ENCODE results near the gene ROBO4. TPM values are rescaled to one million over a fixed set of nuclear protein-coding genes. Genes with fewer than 3 reads are reported as not detected.
A peak's percentile ranks its signal among the peaks of the same experiment; 100 is the strongest.

ROBO4 gene
- total RNA-seq, 1 donor from 2014 or later = 0.85 TPM

DNA sequence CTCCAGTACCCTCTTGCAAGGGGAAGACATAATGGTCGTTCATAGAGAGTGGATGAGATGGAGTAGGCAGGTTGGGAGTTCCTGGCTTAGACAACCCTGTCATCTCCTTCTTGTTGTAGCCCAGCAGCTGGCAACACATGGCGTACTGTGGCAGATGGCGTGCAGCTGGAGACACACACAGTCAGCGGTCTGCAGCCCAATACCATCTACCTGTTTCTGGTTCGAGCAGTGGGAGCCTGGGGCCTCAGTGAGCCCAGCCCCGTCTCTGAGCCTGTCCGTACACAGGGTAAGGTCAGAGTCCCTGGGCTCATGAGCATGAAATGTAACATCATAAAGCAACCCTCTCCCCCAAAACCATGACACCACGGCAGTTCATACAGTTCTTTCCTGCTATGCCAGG, 23.7 kb downstream of the ROBO4 start:
- no peak for DNase-seq (ENCODE audit: low read depth)

DNA sequence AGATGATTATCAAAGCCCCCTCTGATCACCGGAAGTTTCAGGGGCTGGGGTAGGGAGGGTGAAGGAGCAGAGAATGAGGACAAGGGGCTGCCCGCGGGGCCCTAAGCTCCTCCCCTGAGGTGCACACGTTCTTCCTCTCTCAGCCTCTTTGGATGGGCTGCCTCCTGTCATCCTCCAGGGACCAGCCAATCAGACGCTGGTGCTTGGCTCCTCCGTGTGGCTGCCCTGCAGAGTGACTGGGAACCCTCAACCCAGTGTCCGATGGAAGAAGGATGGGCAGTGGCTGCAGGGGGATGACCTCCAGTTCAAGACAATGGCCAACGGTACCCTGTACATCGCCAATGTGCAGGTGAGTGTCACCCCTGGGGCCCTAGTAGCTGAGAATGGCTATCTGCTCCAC, 24.9 kb downstream of the ROBO4 start:
- no peak for DNase-seq (ENCODE audit: low read depth)

DNA sequence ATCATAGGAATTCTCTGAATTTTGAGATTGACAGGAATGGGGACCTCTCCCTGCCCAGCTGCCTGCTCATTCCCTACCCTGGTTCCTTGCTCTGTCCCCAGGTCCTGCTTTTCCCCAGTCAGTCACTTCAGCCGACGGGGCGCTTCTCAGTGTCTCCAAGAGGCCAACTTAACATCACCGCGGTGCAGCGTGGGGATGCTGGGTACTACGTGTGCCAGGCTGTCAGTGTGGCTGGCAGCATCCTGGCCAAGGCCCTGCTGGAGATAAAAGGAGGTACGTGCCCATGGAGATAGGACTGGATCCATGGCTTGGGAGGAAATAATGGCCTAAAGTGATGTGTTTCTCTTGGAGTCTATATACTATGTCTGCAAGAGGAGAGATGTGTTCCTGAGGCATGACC, 25.4 kb downstream of the ROBO4 start:
- no peak for DNase-seq (ENCODE audit: low read depth)

DNA sequence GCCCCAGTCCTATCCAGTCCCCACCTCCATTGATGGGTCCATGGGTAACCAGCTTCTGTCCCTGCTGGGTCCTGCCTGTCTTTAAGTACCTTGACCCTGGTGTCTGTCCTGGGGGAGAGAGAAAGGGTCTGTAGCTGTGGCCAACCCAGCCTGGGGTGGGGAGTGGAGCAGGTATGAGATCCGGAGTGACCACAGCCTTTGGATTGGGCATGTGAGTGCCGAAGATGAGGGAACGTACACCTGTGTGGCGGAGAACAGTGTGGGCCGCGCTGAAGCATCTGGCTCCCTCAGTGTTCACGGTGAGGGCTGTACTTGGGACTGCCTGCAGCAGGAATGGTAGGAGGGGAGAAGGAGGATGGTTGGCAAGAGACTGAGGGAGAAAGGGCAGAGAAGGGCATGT, 27.2 kb downstream of the ROBO4 start:
- no peak for DNase-seq (ENCODE audit: low read depth)

DNA sequence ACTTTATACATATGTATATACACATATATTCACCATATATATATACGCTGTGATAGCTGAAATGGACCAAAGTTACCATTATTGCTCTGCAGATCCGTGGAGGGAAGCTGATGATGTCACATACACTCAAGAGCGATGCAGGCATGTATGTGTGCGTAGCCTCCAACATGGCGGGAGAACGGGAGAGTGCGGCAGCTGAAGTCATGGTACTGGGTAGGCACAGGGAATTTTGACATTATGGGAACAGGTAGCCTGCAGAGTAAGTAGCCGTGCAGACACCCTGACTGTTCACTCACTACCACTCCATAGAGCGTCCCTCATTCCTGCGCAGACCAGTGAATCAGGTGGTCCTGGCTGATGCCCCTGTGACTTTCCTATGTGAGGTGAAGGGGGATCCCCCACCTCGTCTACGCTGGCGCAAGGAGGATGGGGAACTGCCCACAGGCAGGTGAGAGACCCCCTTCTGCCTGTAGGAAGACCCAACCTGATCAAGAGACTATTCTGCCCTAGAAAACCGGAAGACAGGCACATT, 27.7 kb downstream of the ROBO4 start:
- DNase-seq (ENCODE audit: low read depth) = no peak

DNA sequence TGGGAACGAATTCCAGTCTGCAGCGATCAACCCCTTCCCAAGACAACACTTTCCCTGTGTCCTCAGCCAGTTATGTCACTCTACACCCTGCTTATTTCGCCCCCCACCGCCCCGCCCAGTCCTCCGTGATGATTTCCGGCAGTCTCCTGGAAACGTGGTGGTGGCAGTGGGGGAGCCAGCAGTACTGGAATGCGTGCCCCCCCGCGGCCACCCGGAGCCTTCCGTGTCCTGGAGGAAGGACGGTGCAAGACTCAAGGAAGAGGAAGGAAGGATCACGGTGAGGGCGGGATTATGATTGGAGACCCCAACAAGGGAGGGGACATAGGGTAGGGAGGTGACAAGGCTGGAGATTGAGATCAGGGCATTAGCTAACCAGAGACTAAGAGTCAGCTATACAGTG, 28.3 kb downstream of the ROBO4 start:
- DNase-seq (ENCODE audit: low read depth) = no peak

DNA sequence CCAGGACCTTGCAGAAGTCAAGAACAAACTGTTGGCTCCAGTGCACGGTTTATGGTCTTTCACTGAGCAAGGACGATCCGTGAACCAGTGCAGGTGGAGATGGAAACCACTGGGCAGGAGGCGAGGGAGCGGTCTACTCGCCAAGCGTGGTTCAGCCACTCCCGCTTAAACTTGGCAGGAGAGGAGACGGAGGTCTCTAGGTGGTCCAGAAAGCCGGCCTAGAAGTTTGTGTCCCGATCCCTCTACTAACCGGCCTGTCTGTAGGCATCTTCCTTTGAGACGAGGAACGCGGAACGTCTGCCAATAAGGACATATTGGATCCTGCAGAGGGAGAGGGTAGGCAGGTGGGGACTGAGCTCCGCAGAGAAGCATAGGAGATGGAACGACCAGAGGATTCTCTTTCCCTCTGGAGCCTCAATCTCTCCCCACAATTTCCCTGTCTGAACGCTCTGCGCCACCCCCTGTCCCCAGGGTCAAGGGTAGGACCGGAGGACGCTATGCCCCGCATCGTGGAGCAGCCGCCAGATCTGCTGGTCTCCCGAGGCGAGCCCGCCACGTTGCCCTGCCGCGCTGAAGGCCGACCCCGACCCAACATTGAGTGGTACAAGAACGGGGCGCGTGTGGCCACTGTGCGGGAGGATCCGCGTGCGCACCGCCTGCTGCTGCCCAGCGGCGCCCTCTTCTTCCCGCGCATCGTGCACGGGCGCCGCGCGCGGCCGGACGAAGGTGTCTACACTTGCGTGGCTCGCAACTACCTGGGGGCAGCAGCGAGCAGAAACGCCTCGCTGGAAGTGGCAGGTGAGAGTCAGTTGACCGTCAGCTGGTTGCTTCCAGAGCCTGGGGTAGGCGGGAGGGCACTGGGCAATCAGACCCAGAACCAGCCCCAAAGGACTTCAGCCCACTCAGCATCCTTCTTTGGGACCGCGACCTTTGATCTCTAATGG, 29.1 kb downstream of the ROBO4 start:
- no peak for DNase-seq (ENCODE audit: low read depth)

DNA sequence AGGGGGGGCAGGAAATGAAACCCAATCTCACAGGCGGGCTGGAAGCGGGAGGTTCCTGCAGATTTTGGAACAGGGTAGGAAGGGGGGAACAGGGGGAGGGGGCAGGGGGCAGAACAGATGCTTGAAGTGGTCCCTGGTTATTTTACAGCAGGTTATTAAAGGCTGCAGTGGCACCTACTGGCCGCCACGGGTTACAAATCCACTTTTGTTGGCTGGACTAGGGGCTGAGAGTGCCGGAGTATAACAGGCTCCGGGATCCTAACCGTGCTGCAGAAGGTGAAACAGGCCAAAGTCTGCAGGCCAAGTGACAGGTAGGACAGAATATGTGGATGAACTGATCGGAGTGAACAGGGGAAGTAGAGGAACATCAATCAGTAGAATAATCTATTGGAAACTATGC, 30.0 kb downstream of the ROBO4 start:
- DNase-seq (ENCODE audit: low read depth) = peak; percentile 24

DNA sequence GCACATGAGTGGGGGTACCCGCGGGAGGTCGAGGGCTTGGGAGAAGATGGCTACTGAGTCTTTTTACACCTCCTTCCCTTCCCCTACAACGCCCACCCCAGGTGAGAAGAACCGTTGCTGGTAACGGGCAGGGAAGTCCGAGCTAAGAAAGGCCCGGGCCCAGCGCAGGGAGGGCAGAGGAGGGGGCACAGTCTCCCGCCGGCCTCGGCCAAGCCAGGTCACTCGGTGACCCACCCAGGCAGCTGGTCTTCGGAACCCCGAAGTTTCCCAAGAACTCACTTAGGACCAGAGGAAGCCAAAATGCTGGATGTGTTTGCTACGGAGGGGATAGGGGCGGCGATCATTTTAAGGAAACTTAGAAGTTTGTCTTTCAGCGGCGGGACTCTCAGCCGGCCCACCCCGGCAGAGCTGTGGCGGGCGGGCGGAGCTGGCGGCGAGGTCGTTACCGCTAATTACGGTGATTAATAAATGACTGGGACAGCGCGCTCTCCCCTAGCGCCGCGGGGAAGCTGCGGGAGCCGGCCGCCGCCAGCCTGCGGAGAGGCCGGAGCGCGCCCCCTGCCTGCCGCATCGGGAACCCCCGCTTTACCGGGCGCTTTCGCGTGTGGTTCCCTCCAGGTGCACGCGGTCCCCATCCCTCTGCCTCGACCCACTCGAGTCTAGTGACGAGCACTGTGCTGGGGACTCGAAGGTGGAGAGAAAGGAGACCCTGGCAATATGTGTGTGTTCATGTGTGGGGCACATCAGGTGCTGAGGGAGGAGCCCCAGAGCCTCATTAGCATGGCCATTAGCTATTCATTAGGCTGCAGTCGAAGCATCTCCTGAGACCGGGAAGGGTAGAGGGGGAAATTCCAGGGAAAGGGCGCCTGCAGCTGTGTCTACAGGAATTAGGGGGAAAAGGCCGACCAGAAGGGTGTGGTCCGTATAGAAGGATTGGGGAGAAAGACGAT, 31.5 kb downstream of the ROBO4 start:
- DNase-seq (ENCODE audit: low read depth) = no peak

DNA sequence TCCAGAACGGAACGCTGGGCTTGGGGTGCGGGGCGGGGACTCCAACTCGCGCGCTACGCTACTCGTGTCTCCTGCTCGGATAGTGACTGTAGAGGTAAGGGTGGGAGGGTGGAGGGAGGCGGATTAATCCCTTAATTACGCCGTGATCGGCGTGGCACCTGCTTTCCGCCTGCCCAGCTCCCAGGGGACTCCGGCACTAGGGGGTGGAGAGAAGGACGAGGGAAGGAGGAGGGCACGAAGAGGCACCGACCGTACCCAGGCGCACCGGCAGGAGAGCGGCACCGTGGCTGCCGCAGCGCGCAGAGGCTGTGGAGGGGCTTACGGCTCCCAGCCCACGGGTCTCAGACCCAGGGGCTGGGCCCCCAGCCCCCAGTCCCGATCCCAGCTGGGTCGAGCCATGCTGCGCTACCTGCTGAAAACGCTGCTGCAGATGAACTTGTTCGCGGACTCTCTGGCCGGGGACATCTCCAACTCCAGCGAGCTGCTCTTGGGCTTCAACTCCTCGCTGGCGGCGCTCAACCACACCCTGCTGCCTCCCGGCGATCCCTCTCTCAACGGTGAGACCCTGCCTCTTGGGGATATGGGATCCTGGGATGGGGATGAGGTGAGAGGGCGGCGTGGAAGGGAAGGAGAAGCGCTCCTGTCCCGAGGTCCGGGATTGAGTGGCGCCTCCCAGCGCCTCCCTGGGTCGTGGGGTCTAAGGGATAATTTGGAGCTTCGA, 32.3 kb downstream of the ROBO4 start, which contains the start of gene ROBO3:
Gene ROBO3 (plus strand): TSS at position 252 of the 721 bp plus-strand sequence. CDS start 146 bp downstream, at position 398.
- no peak for DNase-seq (ENCODE audit: low read depth)

DNA sequence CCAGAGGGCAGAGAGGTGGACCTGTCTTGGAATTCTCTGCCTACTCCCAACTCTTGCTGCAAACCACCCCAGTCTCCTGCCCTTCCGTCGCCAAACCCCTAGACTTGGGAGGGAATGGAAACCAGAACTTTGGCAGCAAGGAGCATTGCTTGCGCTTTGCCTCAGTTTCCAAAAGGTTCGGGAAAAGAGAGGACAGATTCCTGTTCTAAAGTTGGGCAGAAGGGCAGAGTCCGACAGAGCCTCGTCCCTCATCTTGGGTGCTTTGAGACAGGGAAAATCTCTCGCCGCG, 32.8 kb downstream of the ROBO4 start:
- no peak for DNase-seq (ENCODE audit: low read depth)

DNA sequence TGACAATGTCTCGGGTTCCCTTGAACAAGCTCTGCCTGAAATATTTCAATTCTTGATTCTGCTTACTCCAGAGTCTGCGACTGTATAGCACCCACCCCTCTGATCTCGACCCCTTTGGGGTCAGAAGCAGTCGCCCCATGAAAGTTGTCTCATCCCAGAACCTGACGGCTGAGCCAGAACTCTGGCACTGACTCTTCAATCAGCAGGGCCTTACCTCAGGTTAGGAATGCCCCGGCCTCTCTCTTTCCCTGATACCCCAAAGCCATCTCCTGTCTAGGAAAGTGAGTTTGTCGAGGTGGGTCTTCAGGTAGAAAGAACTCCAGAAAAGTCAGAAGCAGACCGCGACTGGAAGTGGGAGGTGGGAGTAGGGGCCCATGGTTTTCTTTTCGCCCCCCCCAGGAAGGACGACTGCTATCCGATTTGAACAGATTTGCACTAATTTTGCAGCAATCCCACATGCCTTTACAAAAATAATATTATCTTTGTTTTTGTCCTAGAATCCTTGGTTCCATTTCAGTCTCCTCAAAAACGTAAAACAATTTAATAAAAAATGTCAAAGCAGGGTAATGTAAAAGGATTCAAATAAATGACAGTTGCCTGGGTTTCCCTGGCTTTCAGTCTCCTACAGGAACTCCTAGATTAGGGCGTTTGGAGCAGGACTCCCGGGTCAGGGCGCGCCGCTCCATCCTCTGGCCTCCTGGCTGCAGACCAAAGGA, 33.3 kb downstream of the ROBO4 start:
- DNase-seq (ENCODE audit: low read depth) = no peak

DNA sequence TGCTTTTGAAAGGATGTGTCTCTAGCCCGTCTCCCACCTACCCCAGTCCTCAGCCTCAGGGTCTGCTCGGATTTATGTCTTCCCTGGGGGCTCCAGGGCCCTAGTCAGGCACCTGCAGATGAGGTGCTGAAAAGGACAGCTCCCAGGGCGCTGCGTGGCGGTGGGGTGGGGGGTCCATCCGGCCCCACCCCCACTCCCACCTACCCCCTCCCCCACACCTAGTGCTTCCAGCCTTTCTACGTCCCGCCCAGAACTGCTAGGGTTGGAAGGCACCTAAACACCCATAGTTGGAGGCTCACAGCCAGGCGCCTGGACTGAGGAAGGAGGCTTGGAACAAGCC, 33.9 kb downstream of the ROBO4 start:
- DNase-seq (ENCODE audit: low read depth) = no peak

DNA sequence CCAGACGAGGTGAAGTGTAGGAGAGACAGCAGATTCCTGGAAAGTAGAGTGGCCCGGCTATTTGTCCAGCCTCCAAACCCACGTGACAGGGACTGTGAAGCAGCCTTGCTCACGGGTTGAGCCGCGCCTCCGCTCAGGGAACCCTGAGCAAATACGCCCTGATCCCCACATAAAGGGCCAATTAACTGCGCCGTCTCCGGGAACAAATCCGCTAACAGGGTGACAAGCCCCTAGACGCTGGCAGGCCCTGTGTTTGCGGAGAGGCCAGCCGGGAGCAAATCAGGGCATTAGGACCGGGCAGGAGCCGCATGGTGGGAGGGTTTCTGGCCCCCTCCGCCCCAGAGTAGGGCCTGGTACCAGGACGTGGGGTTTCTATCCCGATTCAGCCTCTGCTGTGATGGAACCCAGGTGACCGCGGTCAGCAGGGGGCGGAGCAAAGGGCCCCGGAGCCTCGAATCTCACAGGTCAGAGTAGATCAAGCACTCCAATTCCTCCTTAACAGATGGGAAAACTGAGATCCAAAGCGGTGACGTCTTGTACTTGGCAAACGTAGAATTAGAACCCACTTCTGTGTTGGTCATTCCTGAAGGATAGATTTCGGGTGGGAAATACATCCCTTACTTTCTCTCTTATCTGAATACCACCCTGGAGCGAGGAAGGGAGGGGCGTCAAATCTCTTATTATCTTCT, 34.4 kb downstream of the ROBO4 start:
- peak; percentile 20 for DNase-seq (ENCODE audit: low read depth)

DNA sequence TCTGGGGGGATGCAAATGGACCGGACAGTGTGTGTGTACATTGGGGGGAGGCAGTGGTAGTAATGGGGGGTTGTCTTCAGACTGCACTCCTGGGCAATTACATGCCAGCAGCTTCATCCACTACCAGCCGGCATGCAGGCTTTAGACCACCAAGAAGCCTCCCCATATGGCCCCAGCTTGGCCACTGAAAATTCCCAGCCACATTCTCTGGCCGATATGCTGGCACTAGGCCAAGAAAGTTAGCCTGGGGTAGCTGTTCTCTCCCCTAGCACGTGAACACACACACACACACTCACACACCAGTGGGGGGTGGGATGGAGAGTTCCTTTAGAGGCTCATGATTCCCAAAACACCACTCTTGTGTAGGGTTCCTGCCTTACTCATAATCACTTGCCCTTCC, 36.0 kb downstream of the ROBO4 start:
- DNase-seq (ENCODE audit: low read depth) = no peak

DNA sequence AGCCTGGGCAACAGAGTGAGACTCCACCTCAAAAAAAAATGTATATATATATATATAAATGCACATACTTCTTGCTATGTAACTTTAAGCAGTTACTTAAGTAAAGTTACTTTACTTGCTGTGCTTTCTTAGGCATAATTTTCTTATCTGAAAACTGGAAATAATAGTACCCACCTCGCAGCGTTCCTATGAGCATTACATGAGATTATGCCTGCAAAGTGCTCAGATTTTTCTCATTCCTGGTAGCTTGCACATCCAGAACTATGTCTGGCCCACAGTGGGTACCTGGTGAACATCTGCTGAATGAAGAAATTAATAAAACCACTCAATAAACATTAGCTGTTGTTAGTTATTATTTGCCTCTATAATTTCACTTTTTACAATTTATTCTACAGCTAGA, 38.5 kb downstream of the ROBO4 start:
- DNase-seq (ENCODE audit: low read depth) = no peak

DNA sequence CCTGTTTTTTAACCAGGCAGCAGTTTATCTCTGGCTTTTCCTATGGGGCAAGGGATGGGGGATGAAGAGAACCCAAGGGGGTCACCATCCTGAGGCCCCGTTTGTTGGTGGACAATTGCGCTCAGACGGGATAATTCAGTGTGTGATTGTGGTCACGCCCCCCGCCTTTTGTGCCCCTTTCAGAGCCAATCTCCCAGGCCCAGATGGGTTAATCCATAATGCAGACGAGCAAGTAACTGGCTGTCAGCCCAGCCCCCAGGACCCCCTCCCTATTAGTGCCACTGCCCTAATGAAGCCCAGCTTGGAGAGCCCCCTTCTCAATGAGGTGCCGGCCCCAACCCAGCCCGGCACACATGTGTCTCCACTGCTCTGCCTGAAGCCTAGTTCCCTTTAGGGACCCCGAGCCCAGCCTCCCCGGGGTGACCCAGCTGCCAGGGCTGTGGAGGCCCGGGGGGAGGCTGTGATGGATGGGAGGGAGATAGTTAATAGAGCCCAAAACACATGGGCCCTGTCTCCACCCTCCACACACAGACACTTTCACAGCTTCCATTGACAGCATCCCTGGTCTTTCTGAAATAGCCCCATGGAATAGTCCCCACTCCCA, 51.5 kb downstream of the ROBO4 start:
- no peak for DNase-seq (ENCODE audit: low read depth)

DNA sequence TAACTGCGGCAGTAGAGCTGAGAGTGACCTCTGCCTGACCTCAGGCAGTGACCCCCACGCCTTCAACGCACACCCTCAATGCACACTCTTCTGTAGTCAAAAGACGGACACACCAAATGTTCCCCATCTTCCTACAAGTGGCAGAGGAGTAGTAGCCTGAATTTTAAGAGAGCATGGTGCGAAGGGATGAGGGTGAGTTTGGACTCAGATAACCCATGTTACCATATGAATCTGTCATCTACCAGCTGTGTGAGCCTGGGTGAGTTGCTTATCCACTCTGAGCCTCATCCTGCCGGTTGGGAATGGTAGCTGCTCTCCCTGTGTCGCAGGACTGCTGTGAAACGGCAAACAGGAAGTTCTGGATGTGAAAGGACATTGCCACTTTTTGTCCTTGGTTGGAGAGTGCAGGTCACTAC, 53.0 kb downstream of the ROBO4 start:
- DNase-seq (ENCODE audit: low read depth) = no peak

DNA sequence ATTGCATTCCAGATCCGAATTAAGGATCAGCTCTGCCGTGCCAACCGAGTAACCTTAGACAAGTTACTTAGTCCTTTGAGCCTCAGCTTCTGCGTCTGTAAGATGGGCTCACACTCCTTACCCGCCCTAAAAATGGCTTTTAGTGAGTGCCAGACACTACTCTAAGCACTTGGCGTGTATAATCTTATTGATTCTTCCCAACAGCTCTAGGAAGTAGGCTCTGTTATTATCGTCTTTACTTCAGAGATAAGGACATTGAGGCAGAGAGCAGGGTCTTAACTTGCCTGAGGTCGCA, 54.1 kb downstream of the ROBO4 start:
- no peak for DNase-seq (ENCODE audit: low read depth)

DNA sequence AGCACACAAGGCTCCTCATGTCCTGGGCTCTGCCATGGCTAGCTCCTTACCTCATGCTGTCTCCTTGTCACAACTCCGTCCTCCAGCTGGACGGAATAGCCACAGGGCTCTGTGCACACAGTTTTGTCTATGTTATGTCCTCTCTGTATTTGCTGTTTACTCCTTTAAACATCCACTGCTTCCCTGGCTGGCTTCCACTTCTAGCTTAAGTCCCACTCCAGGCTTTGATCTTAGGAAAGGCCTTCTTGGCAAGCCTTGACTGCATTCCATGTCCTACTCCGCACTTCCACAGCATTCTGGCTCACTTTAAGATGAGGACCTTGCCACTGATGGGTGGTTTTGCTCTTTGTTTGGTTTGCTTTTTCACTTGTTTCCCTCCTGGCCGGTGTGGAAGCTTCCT, 55.4 kb downstream of the ROBO4 start:
- DNase-seq (ENCODE audit: low read depth) = no peak

DNA sequence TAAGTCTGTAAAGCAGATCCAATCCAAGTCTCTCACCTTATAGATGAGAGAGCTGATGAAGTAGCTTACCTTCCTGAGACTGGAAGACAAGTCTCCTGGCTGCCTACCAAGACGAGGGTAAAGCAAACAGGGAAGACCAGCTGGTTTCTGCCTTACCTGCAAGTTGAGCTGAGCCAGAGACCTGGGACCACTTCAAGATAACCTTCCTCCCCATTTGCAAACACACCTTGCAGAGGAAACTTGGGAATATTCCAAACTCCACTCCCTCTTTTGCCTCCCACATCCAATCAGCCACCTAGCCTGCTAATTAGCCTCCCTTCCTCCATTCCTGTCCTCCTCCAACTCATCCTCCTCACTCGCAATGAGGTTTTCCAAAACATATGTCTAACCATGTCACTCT, 55.8 kb downstream of the ROBO4 start:
- no peak for DNase-seq (ENCODE audit: low read depth)

Measured in renal cortical epithelial cell (primary cell).